Measurements from ENCODE around the gene PLCXD3.

PLCXD3 gene

DNA sequence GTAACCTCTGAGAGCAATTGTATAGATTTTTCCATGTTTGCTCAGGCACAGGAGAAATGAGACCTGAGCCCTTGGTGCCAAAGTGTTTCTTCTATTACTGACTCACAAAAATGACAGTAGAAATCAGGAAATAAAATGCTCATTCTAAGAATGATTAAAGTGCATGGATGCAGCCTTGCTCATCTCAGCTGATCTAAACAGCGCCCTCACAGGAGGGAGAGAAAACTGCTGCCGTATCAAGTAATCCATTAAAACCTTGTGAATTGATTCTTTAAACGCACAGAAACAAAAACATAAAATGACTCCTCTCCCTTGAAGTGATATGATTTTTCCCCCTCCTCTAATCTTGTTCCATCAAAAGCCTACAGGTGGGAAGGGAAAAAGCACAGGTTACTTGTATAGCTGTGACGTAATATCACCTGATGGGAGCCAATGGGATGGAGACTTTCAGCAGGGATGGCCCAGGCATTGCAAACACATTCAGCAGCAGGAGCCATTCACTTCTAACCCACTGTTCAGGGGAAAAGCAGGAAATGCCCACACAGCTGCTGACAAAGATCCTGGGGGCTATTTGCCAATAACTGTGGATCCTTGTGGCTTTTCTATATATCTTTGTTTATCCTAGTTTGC lies 76.7 kb downstream of the PLCXD3 start:
- DNase-seq (ENCODE audit: insufficient read length) (no peak), FAIRE-seq (no peak)
- TF ChIP-seq TAF1 (IDR thresholded peaks at IDR 0.05; ENCODE audit: borderline replicate concordance, low read depth, low read length) (no peak), POLR2AphosphoS5 (IDR thresholded peaks at IDR 0.05; ENCODE audit: low read depth, low read length) (no peak), POLR2A (IDR thresholded peaks at IDR 0.05; ENCODE audit: low read depth, low read length) (no peak)

DNA sequence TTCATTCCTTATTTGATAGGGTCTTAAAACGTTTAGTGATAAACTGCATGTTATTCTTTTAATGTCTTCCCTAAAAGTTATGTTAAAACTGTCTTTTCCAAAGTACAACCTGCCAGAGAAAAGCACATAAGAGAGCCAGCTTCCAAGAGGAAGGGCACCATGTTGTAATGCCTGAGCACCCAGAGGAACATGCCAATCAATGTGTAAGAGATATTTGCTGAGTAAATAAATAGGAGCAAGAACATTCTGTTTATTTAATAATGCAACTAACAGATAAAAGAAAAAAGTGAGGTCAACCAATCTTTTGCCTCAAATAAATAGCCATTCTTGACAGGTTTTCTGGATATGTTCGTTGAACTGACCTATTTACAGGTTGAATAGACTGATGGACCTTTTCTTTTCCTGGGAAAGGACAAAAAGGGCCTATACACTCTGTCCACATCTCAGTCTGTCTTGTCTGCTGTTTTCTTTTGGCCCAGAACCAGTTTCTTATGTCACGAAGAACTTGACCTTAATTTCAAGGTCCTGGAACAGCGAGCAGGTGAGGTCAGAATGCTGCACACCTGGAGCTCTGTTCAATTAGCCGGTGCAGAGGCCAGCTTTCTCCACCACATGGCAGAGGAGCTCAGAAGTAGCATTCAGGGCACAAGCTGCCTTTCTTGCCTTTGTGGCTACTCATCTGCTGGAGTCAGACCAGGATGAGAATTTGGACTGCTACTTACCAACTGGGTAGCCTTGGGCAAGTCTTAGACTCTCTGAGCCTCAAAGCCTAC lies 77.7 kb downstream of the PLCXD3 start:
- no peak for FAIRE-seq
- no peak for DNase-seq (ENCODE audit: insufficient read length)
- TF ChIP-seq POLR2A (IDR thresholded peaks at IDR 0.05; ENCODE audit: low read depth, low read length): no peak
- TF ChIP-seq POLR2AphosphoS5 (IDR thresholded peaks at IDR 0.05; ENCODE audit: low read depth, low read length): no peak
- TF ChIP-seq TAF1 (IDR thresholded peaks at IDR 0.05; ENCODE audit: borderline replicate concordance, low read depth, low read length): no peak

DNA sequence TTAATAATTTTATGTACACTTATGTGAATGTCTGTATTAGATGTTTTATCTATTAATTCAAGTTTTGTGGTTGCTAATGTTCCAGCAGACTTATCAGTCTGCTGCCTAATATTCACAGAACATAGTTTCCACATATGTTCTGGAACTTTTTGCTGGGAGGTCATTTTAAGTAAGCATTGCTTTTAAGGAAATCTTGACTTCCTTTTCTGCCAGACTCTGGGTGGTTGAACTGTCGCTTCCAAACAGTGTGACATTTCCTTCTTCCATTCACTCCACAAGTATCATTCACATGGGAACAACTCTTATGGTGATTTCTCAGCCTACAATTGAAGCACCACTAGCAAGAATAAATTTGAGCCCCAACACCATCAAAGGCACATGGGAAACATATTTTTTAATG lies 82.9 kb downstream of the PLCXD3 start:
- TF ChIP-seq TAF1 (IDR thresholded peaks at IDR 0.05; ENCODE audit: borderline replicate concordance, low read depth, low read length) (no peak), POLR2AphosphoS5 (IDR thresholded peaks at IDR 0.05; ENCODE audit: low read depth, low read length) (no peak), POLR2A (IDR thresholded peaks at IDR 0.05; ENCODE audit: low read depth, low read length) (no peak)
- DNase-seq (ENCODE audit: insufficient read length) (no peak), FAIRE-seq (no peak)

DNA sequence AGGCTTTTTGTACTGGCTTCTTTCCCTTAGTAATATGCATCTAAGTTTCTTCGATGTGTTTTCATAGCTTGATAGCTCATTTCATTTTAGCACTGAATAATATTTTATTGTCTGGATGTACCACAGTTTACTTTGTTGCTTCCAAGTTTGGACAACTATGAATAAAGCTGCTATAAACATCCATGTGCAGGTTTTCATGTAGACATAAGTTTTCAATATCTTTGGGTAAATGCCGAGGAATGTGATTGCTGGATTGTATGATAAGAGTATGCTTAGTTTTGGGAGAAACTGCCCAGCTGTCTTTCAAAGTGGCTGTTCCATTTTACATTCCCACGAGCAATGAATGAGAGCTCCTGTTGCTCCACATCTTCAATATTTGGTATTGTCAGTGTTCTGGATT lies 84.7 kb downstream of the PLCXD3 start:
- no peak for DNase-seq (ENCODE audit: insufficient read length)
- TF ChIP-seq TAF1 (IDR thresholded peaks at IDR 0.05; ENCODE audit: borderline replicate concordance, low read depth, low read length) (no peak), POLR2A (IDR thresholded peaks at IDR 0.05; ENCODE audit: low read depth, low read length) (no peak), POLR2AphosphoS5 (IDR thresholded peaks at IDR 0.05; ENCODE audit: low read depth, low read length) (no peak)
- no peak for FAIRE-seq

DNA sequence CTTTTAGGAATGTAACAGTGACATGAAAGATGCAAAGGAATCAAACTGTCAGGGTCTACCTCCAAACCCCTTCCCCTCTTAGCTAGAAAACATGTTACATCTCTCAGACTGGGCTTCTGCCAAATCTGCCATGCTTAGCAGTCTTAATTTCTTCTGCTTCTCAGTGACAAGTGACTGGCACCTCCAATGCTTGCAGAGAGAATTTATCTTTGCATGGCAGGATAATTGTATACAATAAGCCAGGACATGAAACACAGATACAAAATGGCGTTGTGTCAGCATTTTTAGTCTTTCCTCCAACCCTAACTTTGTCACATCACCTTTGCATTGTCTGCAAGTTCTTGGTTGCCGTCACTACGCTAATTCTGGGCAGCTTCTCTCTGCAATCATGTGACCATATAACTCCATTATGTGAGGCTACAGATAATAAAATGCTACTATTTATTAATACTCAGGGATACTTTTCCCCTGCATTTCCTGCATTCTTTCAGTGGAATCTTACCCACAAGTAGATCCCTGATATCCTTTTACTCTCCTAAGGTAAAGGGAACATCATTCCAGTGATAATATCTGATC lies 89.8 kb downstream of the PLCXD3 start:
- TF ChIP-seq TAF1 (IDR thresholded peaks at IDR 0.05; ENCODE audit: borderline replicate concordance, low read depth, low read length) (no peak), POLR2A (IDR thresholded peaks at IDR 0.05; ENCODE audit: low read depth, low read length) (no peak), POLR2AphosphoS5 (IDR thresholded peaks at IDR 0.05; ENCODE audit: low read depth, low read length) (no peak)
- FAIRE-seq: no peak
- DNase-seq (ENCODE audit: insufficient read length): no peak

DNA sequence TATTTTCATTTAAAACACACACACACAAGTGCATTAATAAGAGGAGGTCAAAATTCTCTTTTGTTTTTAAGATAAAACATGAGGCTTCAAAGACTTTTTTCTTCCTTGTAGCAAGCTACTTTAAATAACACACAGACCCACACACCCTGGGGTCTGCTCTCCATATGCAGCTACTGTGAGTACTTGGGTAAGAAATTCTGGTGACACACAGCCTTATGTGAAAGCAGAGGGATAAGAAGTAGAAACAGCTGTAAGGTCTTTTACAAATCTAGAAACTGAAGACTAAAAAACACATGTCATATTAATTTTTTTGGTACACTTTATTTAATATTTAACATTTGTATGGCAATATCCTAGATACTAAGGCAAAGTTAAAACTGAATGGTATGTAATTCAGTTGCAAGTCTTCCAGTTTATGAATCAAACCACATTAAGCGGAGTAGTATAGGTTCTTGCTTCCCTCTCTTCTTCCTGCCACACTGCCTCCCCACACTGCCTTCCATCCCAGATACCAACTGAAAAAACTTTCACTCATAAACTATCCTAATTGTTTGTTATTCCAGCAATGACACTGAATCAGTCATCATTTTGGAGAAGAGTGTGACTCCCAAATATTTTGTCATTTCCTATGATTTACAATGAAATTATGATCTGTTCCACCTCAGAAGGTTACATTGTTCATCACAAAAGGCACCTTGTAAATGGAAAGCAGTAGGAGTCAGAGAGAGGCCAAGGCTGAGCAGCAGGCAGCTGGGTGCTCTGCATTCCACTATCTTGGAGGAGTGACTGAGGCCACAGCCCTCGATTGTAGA lies 92.0 kb downstream of the PLCXD3 start:
- FAIRE-seq (no peak), DNase-seq (ENCODE audit: insufficient read length) (no peak)

DNA sequence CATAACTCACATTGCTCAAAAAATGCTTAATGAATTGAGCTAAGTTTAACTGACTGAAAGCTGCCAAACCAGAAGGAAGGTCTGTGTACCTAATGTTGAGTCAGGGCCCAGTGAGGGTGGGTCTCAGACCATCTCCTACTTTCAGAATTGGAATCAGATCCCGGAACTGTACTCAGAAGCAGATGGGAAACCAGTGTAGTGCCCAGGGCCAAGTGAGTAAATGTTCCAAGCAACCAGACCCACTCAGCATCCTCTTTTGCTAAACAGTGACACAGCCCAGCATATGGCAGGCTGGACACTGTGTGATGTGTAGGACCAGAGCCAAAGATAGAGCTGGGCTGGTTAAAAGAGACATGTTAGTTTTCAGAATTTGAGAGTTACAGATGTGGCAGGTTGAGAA lies 94.1 kb downstream of the PLCXD3 start:
- no peak for FAIRE-seq
- TF ChIP-seq POLR2A (IDR thresholded peaks at IDR 0.05; ENCODE audit: low read depth, low read length): no peak
- TF ChIP-seq TAF1 (IDR thresholded peaks at IDR 0.05; ENCODE audit: borderline replicate concordance, low read depth, low read length): no peak
- TF ChIP-seq POLR2AphosphoS5 (IDR thresholded peaks at IDR 0.05; ENCODE audit: low read depth, low read length): no peak
- no peak for DNase-seq (ENCODE audit: insufficient read length)

More for the DNA sequence above, 92.0 kb downstream of the PLCXD3 start:
- no peak for TF ChIP-seq TAF1 (IDR thresholded peaks at IDR 0.05; ENCODE audit: borderline replicate concordance, low read depth, low read length)
- TF ChIP-seq POLR2A (IDR thresholded peaks at IDR 0.05; ENCODE audit: low read depth, low read length): no peak
- no peak for TF ChIP-seq POLR2AphosphoS5 (IDR thresholded peaks at IDR 0.05; ENCODE audit: low read depth, low read length)

GRCh38 chr5:41415242-41415641 lies 95.2 kb downstream of the PLCXD3 start:
- TF ChIP-seq POLR2A (IDR thresholded peaks at IDR 0.05; ENCODE audit: low read depth, low read length): no peak
- no peak for TF ChIP-seq POLR2AphosphoS5 (IDR thresholded peaks at IDR 0.05; ENCODE audit: low read depth, low read length)
- FAIRE-seq: no peak
- DNase-seq (ENCODE audit: insufficient read length): no peak

- DNase-seq (ENCODE audit: insufficient read length) (no peak), FAIRE-seq (no peak)
- TF ChIP-seq POLR2A (IDR thresholded peaks at IDR 0.05; ENCODE audit: low read depth, low read length) (no peak), POLR2AphosphoS5 (IDR thresholded peaks at IDR 0.05; ENCODE audit: low read depth, low read length) (no peak), TAF1 (IDR thresholded peaks at IDR 0.05; ENCODE audit: borderline replicate concordance, low read depth, low read length) (no peak)
Observed at GRCh38 chr5:41414598-41414997, 95.8 kb downstream of the PLCXD3 start.

- FAIRE-seq: no peak
- TF ChIP-seq POLR2AphosphoS5 (IDR thresholded peaks at IDR 0.05; ENCODE audit: low read depth, low read length) (no peak), POLR2A (IDR thresholded peaks at IDR 0.05; ENCODE audit: low read depth, low read length) (no peak), TAF1 (IDR thresholded peaks at IDR 0.05; ENCODE audit: borderline replicate concordance, low read depth, low read length) (no peak)
- no peak for DNase-seq (ENCODE audit: insufficient read length)
Observed at GRCh38 chr5:41413074-41413473, 97.3 kb downstream of the PLCXD3 start.

DNA sequence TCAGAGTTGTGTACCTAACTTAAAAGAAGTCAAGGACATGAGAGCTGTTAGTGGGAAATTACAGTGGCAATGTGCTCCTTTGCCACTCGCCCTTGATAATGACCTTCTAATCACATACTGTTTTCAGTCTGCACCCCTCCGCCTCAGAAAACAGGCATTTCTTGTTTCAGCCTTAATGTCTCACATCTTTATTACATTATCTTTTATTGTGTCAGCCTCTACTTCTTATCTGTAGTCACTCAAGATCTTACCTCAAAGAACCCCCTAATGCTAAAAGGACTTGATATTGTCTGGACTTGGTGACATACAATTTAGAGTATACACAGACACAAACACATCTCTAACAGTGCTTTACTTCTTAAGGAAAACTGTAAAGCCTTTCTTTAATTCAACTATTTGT lies 97.9 kb downstream of the PLCXD3 start:
- no peak for DNase-seq (ENCODE audit: insufficient read length)
- no peak for TF ChIP-seq TAF1 (IDR thresholded peaks at IDR 0.05; ENCODE audit: borderline replicate concordance, low read depth, low read length)
- no peak for TF ChIP-seq POLR2A (IDR thresholded peaks at IDR 0.05; ENCODE audit: low read depth, low read length)
- no peak for TF ChIP-seq POLR2AphosphoS5 (IDR thresholded peaks at IDR 0.05; ENCODE audit: low read depth, low read length)
- no peak for FAIRE-seq

Data from GM12892 (cell line).